CD4-positive, alpha-beta T cell (primary cell): ENCODE results near the gene JCHAIN. TPM values are rescaled to one million over a fixed set of nuclear protein-coding genes. Genes with fewer than 3 reads are reported as not detected.
A peak's percentile ranks its signal among the peaks of the same experiment; 100 is the strongest.

Experiments used
- ATAC-seq: fragments of 200-7000 bp; cut with Tn5 transposase; one replicate; pipeline ENCODE4 v1.10.0; 2022; ENCODE audit warnings: mild to moderate bottlenecking; ENCODE audit not compliant: poor library complexity
- CTCF ChIA-PET: fragments of 350-600 bp; sonication (Branson Sonifier 250); formaldehyde crosslinking; loops from one replicate; lab custom pipeline; 2021; ENCODE audit warnings: antibody characterized with exemption, inconsistent platforms; lab: Charles Lee
- POLR2A ChIA-PET: fragments of 350-600 bp; sonication (Branson Sonifier 250); formaldehyde crosslinking; loops from one replicate; lab custom pipeline; 2021; ENCODE audit warnings: antibody characterized with exemption, inconsistent platforms; lab: Charles Lee
- DNase-seq, 14 experiments: peaks; one replicate each; pipeline ENCODE4 v3.0.0-alpha.2; 2013 to 2020; ENCODE audit warnings: mixed read lengths in 2 of 14
- H3K27ac ChIP-seq, 2 donors: one replicate each; pipeline versions ENCODE4 v1.5.1 to v1.7.0; 2013; ENCODE audit warnings: low read length in 2 of 2, low read depth in 1 of 2, mild to moderate bottlenecking in 1 of 2
- H3K27me3 ChIP-seq, 2 experiments: 1 replicate in 1 of 2; 2 replicates in 1 of 2; pipeline versions ENCODE4 v1.6.1 to v1.7.0; 2013; ENCODE audit warnings: low read length in 2 of 2, control low read depth in 1 of 2, mild to moderate bottlenecking in 1 of 2, moderate library complexity in 1 of 2; ENCODE audit not compliant: insufficient read depth in 2 of 2, control insufficient read depth in 1 of 2
- H3K36me3 ChIP-seq: one replicate; pipeline ENCODE4 v1.6.1; 2013; ENCODE audit warnings: low read length, control low read depth; ENCODE audit not compliant: insufficient read depth
- H3K4me1 ChIP-seq: one replicate; pipeline ENCODE4 v1.6.1; 2013; ENCODE audit warnings: low read length, control low read depth; ENCODE audit not compliant: insufficient read depth
- H3K4me3 ChIP-seq: one replicate; pipeline ENCODE4 v1.5.1; 2013; ENCODE audit warnings: mild to moderate bottlenecking, low read length, moderate library complexity
- H3K9me3 ChIP-seq, 2 experiments: 1 replicate in 1 of 2; 2 replicates in 1 of 2; pipeline versions ENCODE4 v1.6.1 to v1.7.0; 2013; ENCODE audit warnings: low read length in 2 of 2, mild to moderate bottlenecking in 2 of 2, control low read depth in 1 of 2, moderate library complexity in 1 of 2; ENCODE audit not compliant: control insufficient read depth in 1 of 2, insufficient read depth in 1 of 2
- H3K27ac Mint-ChIP-seq: one replicate; pipeline ENCODE4 v1.8.0; 2020; ENCODE audit warnings: mixed read lengths
- H3K27me3 Mint-ChIP-seq: one replicate; pipeline ENCODE4 v1.8.0; 2021; ENCODE audit warnings: mixed read lengths
- H3K36me3 Mint-ChIP-seq: one replicate; pipeline ENCODE4 v1.8.0; 2021; ENCODE audit warnings: low read depth, mixed read lengths
- H3K4me1 Mint-ChIP-seq: one replicate; pipeline ENCODE4 v1.8.0; 2021; ENCODE audit warnings: low read depth, mixed read lengths
- H3K4me3 Mint-ChIP-seq: one replicate; pipeline ENCODE4 v1.8.0; 2020; ENCODE audit warnings: mild to moderate bottlenecking, mixed read lengths
- H3K9me3 Mint-ChIP-seq: one replicate; pipeline ENCODE4 v1.8.0; 2020; ENCODE audit warnings: mixed read lengths
- CTCF ChIP-seq: fragments of 200-600 bp; IDR thresholded peaks from one replicate; pipeline ENCODE4 v1.8.0; 2022; ENCODE audit warnings: antibody characterized with exemption, mild to moderate bottlenecking
- intact Hi-C, 2 experiments: fragments of 100-400 bp; cut with DNase I in 1 of 2; cut with micrococcal nuclease in 1 of 2; formaldehyde crosslinking; loops; one replicate each; pipeline versions ENCODE4 v1.15.1 to v1.9.0; 2023 to 2025; cut with DNase I, micrococcal nuclease
- total RNA-seq, 174 experiments: library from RNA in 2 of 174; stranded (reverse) in 2 of 174; gene quantifications; one replicate each; pipeline ENCODE4 v1.2.3 and lab custom pipeline; 2021 to 2026

JCHAIN gene
- total RNA-seq, 2 experiments from 2014 or later = 1.0 to 2.7 TPM

DNA sequence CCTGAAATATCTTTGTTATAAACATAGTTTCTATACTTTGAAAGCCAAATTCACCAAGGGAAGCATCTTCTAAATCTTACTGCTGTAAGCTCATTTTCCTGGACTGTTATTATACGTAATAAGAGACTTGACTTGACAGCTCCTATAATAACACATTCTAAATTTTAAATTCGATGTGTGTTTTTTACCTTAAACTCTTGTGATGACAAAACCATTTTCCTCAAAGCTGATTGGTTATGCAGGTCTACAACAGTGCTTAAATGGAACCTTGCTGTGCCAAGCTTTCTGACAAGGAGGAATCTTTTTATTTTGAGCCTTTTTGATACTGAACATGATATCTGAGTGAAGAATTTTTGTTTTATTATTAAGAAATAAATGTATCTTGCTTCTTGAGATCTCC is 37.9 kb downstream of the JCHAIN start, which contains the start of gene ENAM:
Gene ENAM, plus strand, starts transcription at position 301 of the 400 bp plus-strand sequence. CDS start 757 bp downstream, outside the sequence.
- ATAC-seq (no peak), DNase-seq (no peak)
- H3K27me3 Mint-ChIP-seq = no peaks in the 10 kb centered on the region
- no peaks in the 10 kb centered on the region for H3K9me3 ChIP-seq
- H3K4me1 ChIP-seq = no peaks in the 10 kb centered on the region
- intact Hi-C loops = no loop called here
- peaks cover 7% of the 10 kb centered on the region for H3K4me1 Mint-ChIP-seq
- ChIA-PET POLR2A (no interaction called here), CTCF (no interaction called here)
- no peaks in the 10 kb centered on the region for H3K36me3 Mint-ChIP-seq
- no peaks in the 10 kb centered on the region for H3K36me3 ChIP-seq
- no peaks in the 10 kb centered on the region for H3K27me3 ChIP-seq
- H3K4me3 Mint-ChIP-seq = no peak within 1 kb of the TSS
- no peak within 1 kb of the TSS for H3K27ac ChIP-seq
- no peaks in the 10 kb centered on the region for H3K9me3 Mint-ChIP-seq
- H3K27ac Mint-ChIP-seq = no peak within 1 kb of the TSS
- H3K4me3 ChIP-seq = no peak within 1 kb of the TSS
- no peak for TF ChIP-seq CTCF

GRCh38 chr4:70627620-70628019 is 38.7 kb downstream of the JCHAIN start:
- H3K36me3 Mint-ChIP-seq = no peaks in the 10 kb centered on the region
- intact Hi-C loops = no loop called here

DNA sequence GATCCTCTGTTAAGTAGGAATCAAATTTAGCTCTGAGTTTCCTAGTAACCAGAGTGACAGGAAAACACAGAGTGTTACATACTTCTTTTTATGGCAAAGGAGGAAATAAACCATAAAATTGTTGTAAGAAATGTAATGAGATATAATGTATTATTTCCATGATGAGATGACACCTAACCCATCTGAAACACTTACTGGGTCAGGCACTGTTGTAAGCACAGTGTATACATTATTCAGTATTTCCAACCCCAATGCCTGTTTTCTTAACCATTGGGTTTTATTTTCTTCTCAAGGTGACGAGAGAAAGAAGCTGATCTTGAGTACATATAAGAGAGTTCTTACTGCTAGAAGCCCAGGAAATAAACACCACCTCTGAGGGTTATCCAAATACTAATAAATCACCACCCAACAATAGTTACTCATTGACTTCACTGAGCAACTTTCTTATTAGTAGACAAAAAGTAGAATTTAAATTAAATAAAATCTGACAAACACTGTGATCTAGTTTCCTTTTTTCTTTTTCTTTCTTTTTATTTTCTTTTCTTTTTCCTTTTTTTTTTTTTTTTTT is 42.0 kb downstream of the JCHAIN start:
- Mint-ChIP-seq H3K4me1 (peaks cover 6% of the 10 kb centered on the region), H3K4me3 (no peak overlapping the region), H3K9me3 (peaks cover under 1% of the 10 kb centered on the region), H3K27me3 (no peaks in the 10 kb centered on the region), H3K36me3 (no peaks in the 10 kb centered on the region), H3K27ac (no peak overlapping the region)
- Histone ChIP-seq H3K27me3 (no peaks in the 10 kb centered on the region), H3K36me3 (no peaks in the 10 kb centered on the region), H3K9me3 (no peaks in the 10 kb centered on the region), H3K27ac (no peak overlapping the region), H3K4me1 (no peaks in the 10 kb centered on the region), H3K4me3 (no peak overlapping the region)
- TF ChIP-seq CTCF = no peak
- no peak for ATAC-seq
- DNase-seq = peak in 1 of 14 experiments; percentile 5
- POLR2A ChIA-PET = no interaction called here
- CTCF ChIA-PET = interaction anchor here (0.7 to 1.2 kb wide), 2 partner anchors 21 to 23 kb away, joined by 3 read pairs; no protein-coding TSS in a partner anchor
- intact Hi-C loops = no loop called here

More at GRCh38 chr4:70627620-70628019, 38.7 kb downstream of the JCHAIN start:
- Mint-ChIP-seq H3K4me1 (peaks cover 7% of the 10 kb centered on the region), H3K27ac (no peak overlapping the region), H3K27me3 (no peaks in the 10 kb centered on the region), H3K4me3 (no peak overlapping the region), H3K9me3 (no peaks in the 10 kb centered on the region)
- no peaks in the 10 kb centered on the region for H3K9me3 ChIP-seq
- no peaks in the 10 kb centered on the region for H3K27me3 ChIP-seq
- DNase-seq = no peak
- H3K4me3 ChIP-seq = no peak overlapping the region
- ATAC-seq = no peak
- ChIA-PET CTCF (interaction anchor here (0.6 kb wide), 1 partner anchor 70 kb away, joined by 3 read pairs; no protein-coding TSS in a partner anchor), POLR2A (no interaction called here)
- H3K27ac ChIP-seq = no peak overlapping the region
- no peak for TF ChIP-seq CTCF
- H3K36me3 ChIP-seq = no peaks in the 10 kb centered on the region
- no peaks in the 10 kb centered on the region for H3K4me1 ChIP-seq
